DMS 273 treated with DMSO at 0.1 percent for 48 hours (cell line): ENCODE results near the gene CHIC1.
"Not testable (repeated sequence)": the region's sequence is repeated elsewhere in the genome, so short reads cannot be mapped to it uniquely, and the experiment has no call there.

Experiments
- DNase-seq: peaks from one replicate; lab custom pipeline; 2025; lab: John Stamatoyannopoulos, UW

CHIC1 gene

GRCh38 chrX:73562984-73563737 lies at the start of gene CHIC1:
TSS of gene CHIC1 (plus strand) at chrX:73563197. CDS start at chrX:73563285, 88 bp downstream.
- DNase-seq: peak; percentile 62

- not testable (repeated sequence) for DNase-seq
Observed at GRCh38 chrX:73522823-73523222, 40.2 kb upstream of the CHIC1 start.

GRCh38 chrX:73524906-73525305 lies 38.1 kb upstream of the CHIC1 start:
- no peak for DNase-seq

GRCh38 chrX:73525928-73526690 lies 36.9 kb upstream of the CHIC1 start:
- no peak for DNase-seq

- DNase-seq: not testable (repeated sequence)
Observed at GRCh38 chrX:73531655-73532054, 31.3 kb upstream of the CHIC1 start.

GRCh38 chrX:73556159-73556558 lies 6.8 kb upstream of the CHIC1 start:
- DNase-seq: no peak

- no peak for DNase-seq
Observed at GRCh38 chrX:73561801-73562200, 1.2 kb upstream of the CHIC1 start.

GRCh38 chrX:73562458-73562857 lies 539 bp upstream of the CHIC1 start:
- no peak for DNase-seq

GRCh38 chrX:73563738-73564068 lies 706 bp downstream of the CHIC1 start:
- DNase-seq: no peak

GRCh38 chrX:73577361-73577760 lies 14.4 kb downstream of the CHIC1 start:
- no peak for DNase-seq

- DNase-seq: no peak
Observed at GRCh38 chrX:73581002-73581628, 18.1 kb downstream of the CHIC1 start.

GRCh38 chrX:73597758-73598157 lies 34.8 kb downstream of the CHIC1 start:
- DNase-seq: not testable (repeated sequence)

- no peak for DNase-seq
Observed at GRCh38 chrX:73615022-73615421, 52.0 kb downstream of the CHIC1 start.

GRCh38 chrX:73641669-73642068 lies 78.7 kb downstream of the CHIC1 start:
- DNase-seq: not testable (repeated sequence)

- DNase-seq: no peak
Observed at GRCh38 chrX:73647212-73647611, 84.2 kb downstream of the CHIC1 start.

GRCh38 chrX:73647632-73648322 lies 84.8 kb downstream of the CHIC1 start:
- DNase-seq: no peak

GRCh38 chrX:73661322-73661721 lies 98.3 kb downstream of the CHIC1 start:
- not testable (repeated sequence) for DNase-seq

- DNase-seq: no peak
Observed at GRCh38 chrX:73668779-73669178, 105.8 kb downstream of the CHIC1 start.

GRCh38 chrX:73681408-73681807 lies 118.4 kb downstream of the CHIC1 start:
- DNase-seq: no peak

- no peak for DNase-seq
Observed at GRCh38 chrX:73683236-73683859, 120.4 kb downstream of the CHIC1 start.

- not testable (repeated sequence) for DNase-seq
Observed at GRCh38 chrX:73707014-73707413, 144.0 kb downstream of the CHIC1 start.

GRCh38 chrX:73728602-73729001 lies 165.6 kb downstream of the CHIC1 start:
- no peak for DNase-seq
